Heart left ventricle (tissue), 13 donors: ENCODE results near the gene PRR35.

Experiments used
- CTCF ChIP-seq, 12 donors: fragments of 200-600 bp; sonication (generic) in 4 of 12; IDR thresholded peaks; one replicate each; pipeline versions ENCODE4 v1.5.0 to v1.8.0; 2018 to 2022; ENCODE audit warnings: antibody characterized with exemption in 12 of 12, mild to moderate bottlenecking in 5 of 12
- POLR2A ChIP-seq, 2 donors: fragments of 450-650 bp; IDR thresholded peaks; one replicate each; pipeline ENCODE4 v1.6.1; 2017; ENCODE audit warnings: antibody characterized with exemption in 2 of 2, mild to moderate bottlenecking in 2 of 2, moderate library complexity in 2 of 2
- donor health status: ischemic (EF 13 %, LVEDD 7.1; RV severe dilation, severe dysfunction).
- donor health status: DM: no; HTN: yes; CAD: no.
- donor health status: DM: no; HTN: no; CAD: no.
- donor health status: ischemic (EF 25% LVEDD 6.9; RV normal size, moderate dysfunction).
- donor health status: ischemic (EF 25% LVEDD 5.7; RV mildly dilated, moderate dysfunction).
- donor health status: ischemic (EF 35%, LVEDD 5.7; RV mildly dilated, moderate dysfunction).
- donor health status: nonischemic (EF 11% LVEDD 7.7; RV severe dilation, severe dysfunction).
- donor health status: DM: yes; HTN: yes; CAD: no.
- donor health status: PGD.
- donor health status: ischemic (EF 29% LVEDD 5.4; RV normal size, mild dysfunction).
- donor health status: nonischemic (EF 23%, LVEDD 6.1; RV moderate dilation, normal function).

DNA sequence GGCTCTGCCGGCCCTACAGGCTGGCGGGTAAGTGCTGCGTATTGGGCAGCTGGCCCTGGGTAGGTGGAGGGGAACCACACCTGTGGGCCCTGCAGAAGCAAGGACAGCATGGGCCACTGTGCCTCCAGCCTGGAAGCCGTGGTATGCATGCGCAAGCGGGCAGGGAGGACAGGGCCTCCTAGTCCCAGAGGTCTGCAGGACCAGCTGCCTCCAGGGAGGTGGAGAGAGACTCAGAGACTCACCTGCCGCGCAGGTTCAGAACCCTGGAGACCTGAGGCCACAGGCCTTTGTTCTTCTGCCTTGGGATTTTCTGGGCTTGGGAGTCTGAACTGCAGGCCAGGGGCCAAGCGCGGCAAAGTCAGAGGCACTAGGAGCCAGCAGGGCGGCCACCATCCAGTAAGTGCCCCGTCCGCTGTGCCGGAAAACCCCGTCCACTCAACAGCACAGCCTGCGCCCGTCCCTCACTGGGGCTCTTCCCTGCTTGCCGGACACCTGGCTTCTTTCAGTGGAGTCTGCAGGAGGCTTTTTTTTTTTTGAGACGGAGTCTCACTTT lies 20.8 kb downstream of the PRR35 start:
- TF ChIP-seq CTCF (IDR thresholded peaks at IDR 0.05) (no peak), POLR2A (IDR thresholded peaks at IDR 0.05) (no peak)
